GM18870 (cell line): Measurements from ENCODE around the gene METTL22.

ENCODE experiments used
- ATAC-seq: cut with Tn5 transposase; IDR thresholded peaks from one replicate; pipeline ENCODE4 v1.9.1; 2021; ENCODE audit warnings: moderate library complexity; ENCODE audit not compliant: unreplicated experiment

METTL22 gene, protein sequence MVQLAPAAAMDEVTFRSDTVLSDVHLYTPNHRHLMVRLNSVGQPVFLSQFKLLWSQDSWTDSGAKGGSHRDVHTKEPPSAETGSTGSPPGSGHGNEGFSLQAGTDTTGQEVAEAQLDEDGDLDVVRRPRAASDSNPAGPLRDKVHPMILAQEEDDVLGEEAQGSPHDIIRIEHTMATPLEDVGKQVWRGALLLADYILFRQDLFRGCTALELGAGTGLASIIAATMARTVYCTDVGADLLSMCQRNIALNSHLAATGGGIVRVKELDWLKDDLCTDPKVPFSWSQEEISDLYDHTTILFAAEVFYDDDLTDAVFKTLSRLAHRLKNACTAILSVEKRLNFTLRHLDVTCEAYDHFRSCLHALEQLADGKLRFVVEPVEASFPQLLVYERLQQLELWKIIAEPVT

GRCh38 chr16:8621572-8622314 lies at the start of gene METTL22:
METTL22 (plus strand) TSS chr16:8621698; CDS start chr16:8625666, 3,968 bp downstream.
- peak; percentile 58 for ATAC-seq

- ATAC-seq: no peak
Measured at GRCh38 chr16:8572063-8572918, 49.2 kb upstream of the METTL22 start.

- no peak for ATAC-seq
Measured at GRCh38 chr16:8572919-8573724, 48.4 kb upstream of the METTL22 start.

- ATAC-seq: no peak
Measured at GRCh38 chr16:8575399-8575798, 46.1 kb upstream of the METTL22 start.

- ATAC-seq: no peak
Measured at GRCh38 chr16:8576141-8577004, 45.1 kb upstream of the METTL22 start.

GRCh38 chr16:8577678-8578304 lies 43.7 kb upstream of the METTL22 start:
- ATAC-seq: no peak

GRCh38 chr16:8579559-8579958 lies 41.9 kb upstream of the METTL22 start:
- ATAC-seq: no peak

DNA sequence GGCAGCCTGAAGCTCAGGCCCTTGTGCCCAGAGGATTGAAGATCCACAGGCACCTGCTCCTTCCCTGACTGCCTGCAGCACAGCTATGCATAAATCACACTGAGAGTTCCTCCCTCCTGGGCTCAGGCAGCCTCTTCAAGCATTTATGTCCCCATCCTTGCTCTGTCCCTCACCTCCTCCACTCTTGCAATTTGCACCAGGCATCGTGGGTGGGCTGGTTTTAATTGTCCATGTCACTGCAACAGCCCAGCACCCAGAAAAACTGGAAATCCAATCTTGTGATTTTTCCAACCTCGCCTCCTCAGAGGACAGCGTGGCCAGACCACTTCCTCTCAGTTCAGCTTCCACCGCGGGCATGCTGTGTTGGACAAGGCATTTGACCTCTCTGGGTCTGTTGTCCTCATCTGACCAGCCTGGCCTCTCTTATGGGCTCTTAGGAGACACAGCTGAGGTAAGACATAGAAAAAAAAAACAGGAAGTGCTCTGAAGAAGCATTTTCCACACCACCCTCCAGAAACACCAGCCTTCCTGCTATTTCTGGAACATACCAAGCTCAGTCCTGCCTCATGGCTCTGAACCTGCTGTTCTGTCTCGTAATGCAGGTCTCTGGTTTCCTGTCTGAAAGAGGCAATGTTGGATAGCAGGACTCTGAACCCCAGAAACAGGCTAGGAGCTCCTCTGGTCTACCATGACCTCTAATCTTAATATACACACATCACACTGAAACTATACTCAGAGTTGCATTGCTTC lies 39.5 kb upstream of the METTL22 start:
- ATAC-seq: no peak

- ATAC-seq: no peak
Measured at GRCh38 chr16:8583199-8583598, 38.3 kb upstream of the METTL22 start.

GRCh38 chr16:8583732-8584131 lies 37.8 kb upstream of the METTL22 start:
- no peak for ATAC-seq

- ATAC-seq: no peak
Measured at GRCh38 chr16:8585041-8585440, 36.5 kb upstream of the METTL22 start.

- no peak for ATAC-seq
Measured at GRCh38 chr16:8585857-8586256, 35.6 kb upstream of the METTL22 start.

GRCh38 chr16:8587065-8587464 lies 34.4 kb upstream of the METTL22 start:
- no peak for ATAC-seq

GRCh38 chr16:8588682-8589056 lies 32.8 kb upstream of the METTL22 start:
- no peak for ATAC-seq

DNA sequence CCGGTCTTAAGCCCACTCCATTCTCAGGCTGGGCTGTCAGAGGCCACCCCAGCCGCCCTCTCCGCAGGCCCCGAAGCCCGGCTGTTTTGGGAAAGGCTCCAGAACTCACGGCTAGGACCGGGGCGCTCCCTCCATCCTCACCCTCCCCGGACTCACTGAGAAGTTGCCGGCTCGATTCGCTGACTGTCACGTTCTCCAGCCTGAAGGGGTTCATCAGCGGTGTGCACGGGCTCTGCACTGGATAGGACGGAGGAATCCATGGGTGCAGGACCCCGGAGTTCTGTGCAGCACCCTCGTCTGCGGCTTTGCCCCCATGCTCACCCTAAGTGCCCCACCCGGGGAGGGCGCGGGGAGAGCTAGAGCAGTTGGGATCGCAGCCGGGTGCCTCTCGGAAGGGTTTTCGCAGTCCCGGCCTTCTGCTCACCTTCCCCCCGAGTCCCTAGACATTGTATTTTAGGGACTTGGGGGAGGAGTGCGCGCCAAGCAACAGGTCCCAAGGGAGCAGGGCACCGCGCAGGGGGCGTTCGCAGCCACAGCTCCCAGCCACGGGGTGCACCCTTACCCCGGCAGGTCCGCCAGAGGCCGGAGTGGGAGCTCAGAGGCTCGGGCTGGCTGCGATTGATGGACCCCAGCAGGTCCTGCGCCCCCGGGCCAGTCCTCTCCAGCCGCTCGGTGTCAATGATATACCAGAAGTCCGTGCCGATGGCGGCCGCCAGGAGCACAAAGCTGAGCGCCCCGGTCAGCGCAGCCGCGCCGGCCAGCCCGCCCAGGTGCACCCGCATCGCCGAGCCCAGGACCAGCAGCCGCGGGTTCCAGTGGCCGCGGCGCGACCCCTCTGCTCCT lies 32.2 kb upstream of the METTL22 start:
- no peak for ATAC-seq

GRCh38 chr16:8589900-8590688 lies 31.4 kb upstream of the METTL22 start, which contains the start of gene TMEM114:
TMEM114 (minus strand) TSS chr16:8590511; CDS start chr16:8589838, 673 bp downstream.
- ATAC-seq: no peak

GRCh38 chr16:8590811-8591210 lies 30.7 kb upstream of the METTL22 start:
- no peak for ATAC-seq
